HCT116 (cell line): Measurements from ENCODE around the gene UBE2H.

Experiments used
- CBX3 ChIP-seq: IDR thresholded peaks from 2 replicates; pipeline ENCODE4 v1.6.1; 2012; ENCODE audit warnings: low read depth
- EGR1 ChIP-seq: IDR thresholded peaks from 2 replicates; pipeline ENCODE4 v1.6.1; 2012; ENCODE audit warnings: low read depth
- JUND ChIP-seq: IDR thresholded peaks from 2 replicates; pipeline ENCODE4 v1.6.1; 2012
- POLR2A ChIP-seq: IDR thresholded peaks from 2 replicates; pipeline ENCODE4 v1.7.0; 2011; ENCODE audit warnings: borderline replicate concordance; ENCODE audit not compliant: insufficient read depth, insufficient read length; ENCODE audit errors: extremely low read depth
- TF ChIP-seq, protein P1 (sequence below), 3 experiments: fragments of 200-600 bp in 1 of 3; sonication (generic) in 1 of 3; IDR thresholded peaks in 2 of 3; conservative IDR thresholded peaks in 1 of 3; 2 replicates each; pipeline ENCODE4 v1.5.1; 2012 to 2017; ENCODE audit warnings: low read depth in 2 of 3, low read length in 2 of 3, antibody characterized with exemption in 1 of 3, borderline replicate concordance in 1 of 3, control low read depth in 1 of 3, mild to moderate bottlenecking in 1 of 3, mixed read lengths in 1 of 3, mixed run types in 1 of 3, moderate library complexity in 1 of 3; ENCODE audit not compliant: insufficient read depth in 1 of 3

GRCh38 chr7:129913428-129913827 lies 39.3 kb downstream of the UBE2H start:
- TF ChIP-seq, protein P1, sequence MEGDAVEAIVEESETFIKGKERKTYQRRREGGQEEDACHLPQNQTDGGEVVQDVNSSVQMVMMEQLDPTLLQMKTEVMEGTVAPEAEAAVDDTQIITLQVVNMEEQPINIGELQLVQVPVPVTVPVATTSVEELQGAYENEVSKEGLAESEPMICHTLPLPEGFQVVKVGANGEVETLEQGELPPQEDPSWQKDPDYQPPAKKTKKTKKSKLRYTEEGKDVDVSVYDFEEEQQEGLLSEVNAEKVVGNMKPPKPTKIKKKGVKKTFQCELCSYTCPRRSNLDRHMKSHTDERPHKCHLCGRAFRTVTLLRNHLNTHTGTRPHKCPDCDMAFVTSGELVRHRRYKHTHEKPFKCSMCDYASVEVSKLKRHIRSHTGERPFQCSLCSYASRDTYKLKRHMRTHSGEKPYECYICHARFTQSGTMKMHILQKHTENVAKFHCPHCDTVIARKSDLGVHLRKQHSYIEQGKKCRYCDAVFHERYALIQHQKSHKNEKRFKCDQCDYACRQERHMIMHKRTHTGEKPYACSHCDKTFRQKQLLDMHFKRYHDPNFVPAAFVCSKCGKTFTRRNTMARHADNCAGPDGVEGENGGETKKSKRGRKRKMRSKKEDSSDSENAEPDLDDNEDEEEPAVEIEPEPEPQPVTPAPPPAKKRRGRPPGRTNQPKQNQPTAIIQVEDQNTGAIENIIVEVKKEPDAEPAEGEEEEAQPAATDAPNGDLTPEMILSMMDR (IDR thresholded peaks at IDR 0.05 in 2 of 3, conservative IDR thresholded peaks at IDR 0.05 in 1 of 3; ENCODE audit: borderline replicate concordance in 1 of 3, insufficient read depth in 1 of 3, low read depth in 2 of 3, low read length in 2 of 3) = no peak
- TF ChIP-seq EGR1 (no peak), JUND (no peak), POLR2A (no peak), CBX3 (no peak)
